ENCODE data around the gene HIP1R.

HIP1R gene

DNA sequence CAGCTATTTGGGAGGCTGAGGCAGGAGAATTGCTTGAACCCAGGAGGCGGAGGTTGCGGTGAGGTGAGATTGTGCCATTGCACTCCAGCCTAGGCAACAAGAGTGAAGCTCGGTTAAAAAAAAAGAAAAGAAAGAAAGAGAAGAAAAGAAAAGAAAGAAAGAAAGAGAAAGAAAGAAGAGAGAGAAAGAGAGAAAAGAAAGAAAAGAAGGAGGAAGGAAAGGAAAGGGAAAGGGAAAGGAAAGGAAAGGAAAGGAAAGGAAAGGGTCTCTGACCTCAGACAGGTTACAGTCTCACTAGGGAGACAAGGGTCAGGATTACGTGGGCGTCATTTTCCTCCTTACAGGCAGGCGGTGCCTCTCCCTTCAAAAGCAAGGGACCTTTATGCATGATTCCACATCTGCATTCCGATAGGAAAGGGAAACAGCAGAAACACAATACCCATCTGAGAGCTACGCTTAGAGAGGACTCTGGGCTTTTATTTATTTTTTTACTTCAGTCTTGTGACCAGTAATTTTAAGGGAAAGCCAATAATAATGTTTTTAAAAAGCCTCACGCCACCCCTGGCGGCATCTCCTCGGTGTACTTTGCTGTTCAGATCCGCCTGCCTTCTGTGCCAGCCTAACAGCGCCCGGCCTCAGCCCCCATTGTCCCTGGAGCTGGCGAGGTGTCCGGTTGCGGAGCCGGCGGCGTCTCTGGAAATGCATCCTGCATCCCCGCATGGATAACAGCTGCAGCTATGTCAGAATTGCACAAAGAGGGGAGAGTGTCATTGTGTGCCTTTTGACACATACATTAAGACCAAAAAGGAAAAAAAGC is 945 bp upstream of the HIP1R start:
- DNase-seq (ENCODE audit: low spot score) = no peak

DNA sequence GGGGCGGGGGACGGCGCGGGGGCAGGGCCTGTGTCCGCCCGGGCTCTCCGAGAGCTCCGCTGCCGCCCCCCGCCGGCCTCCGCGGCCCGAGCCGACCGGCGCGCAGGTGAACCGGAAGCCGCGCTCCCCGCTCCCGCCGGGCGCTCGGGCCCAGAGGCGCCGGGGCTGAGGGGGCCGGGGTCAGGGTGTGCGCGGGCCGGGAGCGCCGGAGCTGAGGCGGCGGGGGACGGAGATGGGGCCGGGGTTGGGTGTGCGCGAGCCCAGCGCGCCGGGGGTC is 431 bp downstream of the HIP1R start:
- DNase-seq (ENCODE audit: low spot score) = no peak

DNA sequence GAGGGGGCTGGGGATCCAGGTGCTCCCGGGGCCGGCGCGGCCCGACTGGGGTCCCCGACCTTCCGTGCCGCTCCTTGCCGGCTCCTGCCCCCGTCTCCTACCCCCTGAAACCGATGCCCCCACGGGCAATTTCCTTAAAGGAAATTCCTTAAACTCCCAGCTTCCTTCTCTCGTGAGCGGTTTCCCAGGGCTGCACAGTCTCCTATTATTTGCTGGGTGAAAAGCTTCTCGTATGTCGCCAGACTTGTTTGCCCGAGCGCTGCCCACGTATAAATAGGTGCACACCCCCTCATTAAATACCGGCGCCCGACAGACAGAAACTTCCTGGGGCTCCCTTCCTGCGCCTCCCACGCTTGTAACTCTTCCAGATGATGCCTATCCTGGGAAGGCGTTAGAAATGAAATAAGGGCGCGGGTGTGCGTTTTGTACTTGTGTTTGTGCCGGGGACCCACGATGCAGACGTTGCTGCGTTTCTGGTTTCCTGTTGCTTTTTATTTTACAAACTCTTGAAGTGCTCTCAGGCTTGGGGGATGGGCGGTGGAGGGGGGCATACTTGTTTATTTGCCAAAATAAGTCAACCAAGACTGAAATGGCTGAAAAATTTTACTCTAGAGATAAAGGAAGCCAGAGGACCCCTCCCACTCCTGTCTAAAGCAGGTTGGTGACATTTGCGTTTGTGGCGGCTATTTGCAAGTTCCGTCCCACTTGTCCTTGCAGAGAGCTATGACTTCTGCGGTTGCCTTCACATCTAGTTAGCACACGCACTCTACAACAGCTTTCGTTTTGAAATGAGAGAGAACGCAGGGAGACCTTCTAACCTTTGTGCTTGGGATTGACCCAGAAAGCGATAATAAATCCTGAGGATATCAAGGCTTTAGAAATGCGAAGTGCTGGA is 1.0 kb downstream of the HIP1R start:
- peak; percentile 53 for DNase-seq (ENCODE audit: low spot score)

DNA sequence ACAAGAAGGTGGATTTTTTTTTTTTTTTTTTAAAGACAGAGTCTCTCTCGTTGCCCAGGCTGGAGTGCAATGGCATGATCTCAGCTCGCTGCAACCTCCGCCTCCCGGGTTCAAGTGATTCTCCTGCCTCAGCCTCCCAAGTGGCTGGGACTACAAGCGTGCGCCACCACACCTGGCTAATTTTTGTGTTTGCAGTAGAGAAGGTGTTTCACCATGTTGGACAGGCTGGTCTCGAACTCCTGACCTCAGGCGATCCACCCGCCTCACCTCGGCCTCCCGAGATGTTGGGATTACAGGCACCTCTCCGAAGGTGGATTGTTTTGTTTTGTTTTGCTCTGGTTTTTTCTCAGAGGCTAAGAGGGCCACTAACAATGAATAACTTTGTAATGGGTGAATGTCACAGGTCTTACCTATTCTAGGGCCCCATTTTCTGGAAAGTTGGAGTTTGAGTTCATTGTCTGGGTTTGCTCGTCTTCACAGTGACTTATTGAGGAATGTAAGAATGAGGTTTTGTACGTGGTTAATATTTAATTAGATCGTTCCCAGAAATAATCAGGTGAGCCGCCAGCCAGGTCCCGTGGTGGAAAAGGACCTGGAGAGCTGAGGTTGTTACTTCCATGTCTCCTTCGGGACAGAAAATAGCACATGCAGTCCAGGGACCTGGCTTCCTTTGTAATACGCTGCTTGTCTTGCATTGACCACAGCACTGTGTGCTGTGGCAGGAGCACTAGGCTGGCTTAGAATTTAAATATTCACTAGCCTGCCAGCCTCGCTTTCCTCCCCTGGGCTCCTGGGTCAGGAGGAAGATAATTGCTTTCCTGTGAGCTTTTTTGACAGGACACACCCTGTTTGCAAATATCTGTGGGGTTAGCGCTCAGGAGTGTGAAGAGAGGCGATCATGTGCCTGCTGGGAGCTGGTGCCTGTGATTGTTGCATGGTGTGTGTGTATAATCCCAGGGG is 2.3 kb downstream of the HIP1R start:
- DNase-seq (ENCODE audit: low spot score) = no peak

DNA sequence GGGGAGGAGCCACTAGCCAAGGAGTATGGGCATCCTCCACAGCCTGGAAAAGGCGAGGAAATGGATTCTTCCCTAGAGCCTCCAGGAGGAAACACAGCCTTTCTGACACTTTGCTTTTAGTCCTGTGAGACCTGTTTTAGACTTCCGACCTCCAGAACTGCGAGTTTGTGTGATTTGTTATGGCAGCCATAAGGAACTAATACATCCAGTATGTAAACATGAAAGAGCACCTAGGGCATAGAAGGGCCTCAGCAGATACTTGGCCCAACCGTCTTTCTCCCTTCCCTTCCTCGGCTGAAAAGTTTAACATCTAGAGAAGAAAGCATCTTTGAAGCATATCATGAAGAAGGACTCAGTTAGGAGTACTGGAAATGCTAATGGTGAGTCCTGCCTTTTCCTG is 3.6 kb downstream of the HIP1R start:
- DNase-seq (ENCODE audit: low spot score) = no peak

DNA sequence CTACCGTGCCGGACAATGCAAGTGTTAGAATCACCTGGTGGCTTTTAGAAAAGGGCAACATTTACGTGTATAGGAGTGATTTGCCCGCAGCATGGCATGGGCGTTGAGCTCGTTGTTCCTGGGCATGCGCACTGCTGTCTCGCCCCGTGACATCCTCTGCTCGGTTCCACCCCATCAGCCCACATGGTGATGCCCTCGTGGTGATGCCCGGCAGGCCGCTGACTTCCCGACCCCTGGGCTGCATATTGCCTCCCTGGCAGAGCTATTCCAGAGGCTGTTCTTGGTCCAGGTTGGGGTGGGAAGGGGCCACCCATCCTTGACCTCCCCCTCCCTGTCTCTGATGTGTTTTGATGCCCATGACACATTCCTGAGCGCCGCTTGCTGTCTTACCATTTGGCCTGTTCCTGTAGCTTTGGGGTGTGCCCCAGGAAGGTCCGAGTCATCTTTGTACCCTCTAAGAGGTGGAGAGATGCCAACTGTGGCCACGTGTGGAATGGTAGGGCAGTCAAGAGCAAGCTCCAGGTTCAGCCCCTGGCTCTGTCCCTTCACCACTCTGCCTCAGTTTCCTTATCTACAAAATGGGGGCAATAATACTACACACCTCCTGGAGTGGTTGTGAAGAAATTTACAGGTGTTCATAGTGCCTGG is 4.8 kb downstream of the HIP1R start:
- DNase-seq (ENCODE audit: low spot score) = no peak

DNA sequence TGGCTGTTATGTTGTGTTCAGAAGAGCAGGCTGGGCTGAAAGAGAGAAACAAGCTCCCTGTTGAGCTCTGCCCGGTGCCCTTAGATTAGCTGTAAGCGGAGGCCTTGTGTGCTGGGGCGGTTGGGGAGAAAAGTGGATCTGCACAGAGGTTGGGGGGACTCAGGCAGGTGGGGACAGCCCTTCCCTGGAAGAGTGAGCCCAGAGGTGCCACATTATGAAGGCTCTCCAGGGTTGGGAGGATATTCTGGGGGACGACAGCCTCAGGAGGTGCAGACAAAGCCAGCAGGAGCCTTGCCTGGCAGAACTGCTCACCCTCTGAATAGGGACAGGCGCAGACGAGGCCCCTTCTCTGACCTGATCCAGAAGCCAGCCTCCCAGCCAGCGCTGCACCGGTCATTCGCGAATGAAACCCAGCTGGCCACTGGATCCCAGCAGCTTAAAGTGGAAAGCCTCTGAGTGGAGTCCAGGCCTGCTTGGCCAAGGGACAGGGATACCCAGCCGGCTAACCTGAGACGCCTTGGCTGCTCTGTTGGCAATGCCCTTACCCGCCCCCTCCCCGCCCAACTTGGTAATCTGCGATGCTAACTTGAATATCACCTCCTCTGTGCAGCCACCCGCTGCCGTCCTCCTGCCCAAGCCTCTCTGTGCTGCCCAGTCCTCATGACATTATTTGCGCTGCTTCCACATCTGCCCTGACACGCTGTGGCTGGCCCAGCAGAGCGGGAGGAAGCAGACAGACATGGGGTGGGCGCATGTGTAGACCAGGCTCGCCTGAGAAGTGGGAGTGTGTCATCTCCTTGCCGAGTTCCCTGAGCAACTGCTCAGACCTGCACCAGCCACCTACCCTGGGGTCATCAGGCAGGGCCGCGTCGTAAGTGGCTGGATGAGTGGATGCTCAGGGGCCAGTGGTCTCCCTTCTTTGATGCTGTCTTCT is 5.6 kb downstream of the HIP1R start:
- DNase-seq (ENCODE audit: low spot score) = no peak

DNA sequence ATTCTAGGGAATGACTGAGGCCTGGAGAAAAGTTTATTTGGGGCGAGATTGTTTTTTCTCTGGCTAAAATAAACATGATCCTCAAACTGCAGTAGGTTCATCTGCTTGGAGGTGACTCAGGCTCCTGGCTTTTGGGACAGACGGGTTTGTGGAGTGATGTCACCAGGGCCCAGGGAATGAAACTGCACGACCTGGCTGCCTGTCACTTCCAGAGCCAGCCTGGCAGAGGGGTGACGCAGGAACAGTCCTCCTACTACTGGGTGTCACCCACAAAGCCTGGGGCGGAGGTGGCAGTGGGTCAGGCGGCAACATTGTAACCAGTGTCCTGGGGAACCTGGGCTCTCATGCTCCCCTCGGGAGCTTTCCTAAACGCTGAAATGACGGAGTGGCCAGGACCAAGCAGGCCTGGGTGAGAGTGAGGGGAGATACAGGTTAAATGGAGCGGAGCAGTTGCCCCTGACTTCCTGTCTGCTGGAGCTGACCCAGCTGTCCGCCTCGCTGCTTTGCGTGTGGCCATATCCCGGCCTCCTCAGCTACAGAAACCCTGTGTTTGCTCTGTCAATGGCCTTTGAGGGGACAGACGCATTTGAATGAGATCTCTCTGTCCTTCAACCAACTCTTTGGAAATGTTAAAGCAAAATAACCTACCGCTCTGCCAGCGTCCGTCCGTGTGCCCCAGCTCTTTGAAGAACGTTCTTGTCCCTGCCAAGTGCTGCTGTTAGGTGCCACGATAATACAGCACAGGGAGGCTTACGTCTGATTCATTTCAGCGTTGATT is 6.5 kb downstream of the HIP1R start:
- DNase-seq (ENCODE audit: low spot score) = no peak

DNA sequence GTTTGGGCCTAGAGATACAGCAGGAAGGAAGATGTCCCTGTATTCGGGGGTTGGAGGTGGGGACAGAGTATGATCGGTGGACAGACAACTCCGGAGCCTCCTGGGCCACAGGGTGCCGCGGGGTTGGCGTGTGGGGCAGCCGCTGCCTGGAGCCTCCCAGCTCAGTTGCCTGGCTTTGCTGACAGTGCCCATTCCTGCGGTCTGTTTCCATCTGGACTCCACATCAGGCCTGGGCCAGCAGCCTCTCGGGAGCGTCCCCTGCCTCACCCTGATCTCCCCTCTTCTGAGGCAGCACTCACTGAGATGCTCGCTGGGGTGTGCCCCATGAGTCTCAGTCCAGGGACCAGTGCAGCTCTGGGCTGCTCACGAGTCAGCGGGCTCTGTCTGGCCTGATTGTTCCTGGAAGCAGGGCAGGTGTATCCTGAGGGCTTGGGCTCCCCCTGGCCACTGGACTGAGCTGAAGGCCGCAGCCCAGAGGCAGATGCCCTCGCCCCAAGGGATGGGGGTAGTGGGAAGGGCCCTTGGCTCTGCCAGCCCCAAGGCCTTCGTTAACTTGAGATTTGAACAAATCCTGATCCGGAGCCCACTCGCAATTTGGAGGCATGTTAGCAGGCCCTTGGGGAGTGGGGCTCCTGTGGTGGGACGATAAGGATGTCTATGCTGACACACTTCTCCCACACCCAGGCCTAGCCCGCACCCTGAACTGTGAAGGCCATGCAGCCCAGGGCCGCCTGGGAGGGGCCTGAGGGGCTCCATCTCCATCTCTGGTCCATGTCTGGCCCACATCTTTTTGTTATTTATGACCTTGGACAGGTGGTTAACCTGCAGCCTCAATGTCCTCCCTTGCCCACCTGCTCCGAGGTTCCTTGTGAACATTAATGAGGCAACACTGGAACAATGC is 7.5 kb downstream of the HIP1R start:
- no peak for DNase-seq (ENCODE audit: low spot score)

DNA sequence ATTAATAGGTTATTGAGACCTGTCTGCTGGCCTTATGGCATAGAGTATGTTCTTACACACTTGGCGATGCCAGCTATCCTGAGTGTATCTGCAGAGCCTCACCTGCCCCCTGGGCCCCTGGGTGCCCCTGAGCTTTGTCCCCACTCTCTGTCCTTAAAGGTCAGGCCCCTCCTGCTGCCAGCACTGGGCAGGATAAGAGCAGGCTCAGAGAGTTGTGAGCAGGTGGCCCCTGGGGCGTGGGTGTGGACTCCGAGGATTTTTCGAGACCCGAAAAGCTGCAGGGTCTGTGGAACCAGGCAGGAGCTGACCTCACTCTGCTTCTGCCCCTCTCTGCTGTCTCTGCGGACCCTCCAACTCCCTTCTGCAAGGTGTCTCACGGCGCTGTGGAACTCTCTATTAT is 8.2 kb downstream of the HIP1R start:
- DNase-seq (ENCODE audit: low spot score) = no peak

DNA sequence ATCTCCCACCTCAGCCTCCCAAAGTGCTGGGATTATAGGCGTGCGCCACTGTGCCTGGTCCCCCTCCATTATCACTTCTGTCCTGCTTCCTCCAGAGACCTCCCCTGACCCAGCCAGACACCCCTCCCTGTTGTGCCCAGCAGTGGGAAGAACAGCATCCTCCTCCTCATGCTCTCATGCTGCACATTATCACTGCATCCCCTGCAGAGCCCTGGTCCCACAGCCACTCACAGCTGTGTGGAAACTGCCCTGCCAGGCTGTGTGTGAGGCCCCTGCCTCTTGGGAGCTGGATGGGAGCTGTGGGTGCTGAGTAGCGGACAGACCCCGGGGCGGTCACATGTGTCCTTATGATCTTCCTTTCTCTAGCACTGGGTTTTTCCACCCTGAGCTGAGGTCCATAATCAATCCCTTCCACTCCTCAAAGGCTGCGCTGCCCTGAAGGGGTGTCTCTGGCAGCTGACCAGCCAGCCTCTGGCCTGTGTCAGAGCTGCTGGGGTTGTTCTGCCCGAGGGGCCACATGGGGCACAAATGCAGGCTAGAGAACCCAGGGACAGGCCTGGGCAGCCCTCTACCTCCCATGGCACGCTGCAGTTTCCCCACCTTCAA is 9.2 kb downstream of the HIP1R start:
- DNase-seq (ENCODE audit: low spot score) = no peak

DNA sequence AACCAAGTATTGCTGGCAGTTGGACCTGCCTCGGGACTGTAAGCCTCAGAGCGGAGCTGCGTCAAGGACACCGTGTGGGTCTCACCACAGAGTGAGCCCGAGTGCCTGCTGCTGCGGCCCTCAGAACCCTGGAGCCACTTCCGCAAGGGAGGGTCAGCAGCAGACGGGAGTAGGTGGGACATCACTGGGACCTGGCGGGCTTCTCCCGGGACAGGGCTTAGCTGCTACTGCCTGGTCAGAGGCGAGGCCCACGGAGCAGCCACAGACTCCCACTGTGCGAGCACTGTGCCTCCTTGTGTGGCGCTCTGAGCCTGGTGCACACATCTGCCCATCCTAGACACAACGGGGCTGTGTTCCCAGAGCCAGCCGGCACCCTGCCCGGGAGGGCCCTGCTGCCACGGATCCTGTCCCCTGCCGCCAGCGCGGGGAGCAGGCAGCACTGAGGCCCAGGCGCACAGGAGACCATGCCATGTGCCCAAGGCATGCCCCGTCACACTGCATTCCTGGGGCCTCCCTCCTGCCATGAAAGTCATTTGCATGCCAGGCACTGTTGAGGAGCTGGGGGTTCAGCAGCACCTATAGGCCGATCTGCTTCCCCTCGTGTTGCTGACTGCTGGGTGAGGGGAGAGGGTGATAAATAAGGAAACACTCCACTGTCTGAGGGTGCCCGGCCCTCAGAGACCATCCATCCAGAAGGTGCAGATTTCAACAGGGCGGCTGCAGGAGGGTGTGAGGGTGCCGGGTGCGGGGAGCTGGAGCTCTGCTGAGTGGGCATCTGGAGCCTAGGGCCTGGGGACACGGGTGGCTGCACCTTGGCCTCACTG is 10.0 kb downstream of the HIP1R start:
- DNase-seq (ENCODE audit: low spot score) = no peak

DNA sequence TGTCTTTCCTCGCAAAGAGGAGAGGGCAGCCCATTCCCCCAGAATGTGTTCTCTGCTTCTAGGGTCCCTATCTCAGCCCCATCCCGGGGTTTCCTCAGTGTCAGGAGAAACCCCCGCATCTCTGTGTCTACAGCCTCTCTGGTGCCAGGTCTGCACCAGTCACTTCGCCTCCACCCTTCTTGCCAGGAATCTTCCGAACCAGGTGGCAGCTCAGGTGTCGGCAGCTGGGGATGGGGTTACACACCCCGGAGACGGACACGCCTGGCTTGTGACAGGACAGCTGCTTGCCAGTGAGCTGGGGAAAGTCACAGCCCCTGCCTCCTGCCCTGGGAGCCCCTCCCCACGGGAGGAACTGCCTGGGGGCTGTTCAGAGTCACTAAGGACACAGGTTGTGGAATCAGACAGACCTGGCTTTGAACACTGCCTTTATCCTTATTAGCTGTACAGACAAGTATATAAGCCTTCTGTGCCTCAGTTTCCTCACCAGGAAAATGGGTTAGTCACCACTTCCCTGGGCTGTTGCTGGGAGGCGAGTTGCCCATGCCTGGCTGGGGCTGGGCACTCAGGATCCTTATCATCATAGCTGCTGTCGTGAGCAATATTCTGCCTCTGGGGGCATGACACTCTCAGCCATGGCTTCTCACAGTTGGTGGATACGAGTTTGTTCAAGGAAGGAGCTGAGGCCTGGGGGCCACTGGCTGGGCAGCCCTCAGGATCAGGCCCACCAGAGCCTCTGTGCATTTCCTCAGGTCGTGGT is 10.8 kb downstream of the HIP1R start:
- DNase-seq (ENCODE audit: low spot score) = no peak

DNA sequence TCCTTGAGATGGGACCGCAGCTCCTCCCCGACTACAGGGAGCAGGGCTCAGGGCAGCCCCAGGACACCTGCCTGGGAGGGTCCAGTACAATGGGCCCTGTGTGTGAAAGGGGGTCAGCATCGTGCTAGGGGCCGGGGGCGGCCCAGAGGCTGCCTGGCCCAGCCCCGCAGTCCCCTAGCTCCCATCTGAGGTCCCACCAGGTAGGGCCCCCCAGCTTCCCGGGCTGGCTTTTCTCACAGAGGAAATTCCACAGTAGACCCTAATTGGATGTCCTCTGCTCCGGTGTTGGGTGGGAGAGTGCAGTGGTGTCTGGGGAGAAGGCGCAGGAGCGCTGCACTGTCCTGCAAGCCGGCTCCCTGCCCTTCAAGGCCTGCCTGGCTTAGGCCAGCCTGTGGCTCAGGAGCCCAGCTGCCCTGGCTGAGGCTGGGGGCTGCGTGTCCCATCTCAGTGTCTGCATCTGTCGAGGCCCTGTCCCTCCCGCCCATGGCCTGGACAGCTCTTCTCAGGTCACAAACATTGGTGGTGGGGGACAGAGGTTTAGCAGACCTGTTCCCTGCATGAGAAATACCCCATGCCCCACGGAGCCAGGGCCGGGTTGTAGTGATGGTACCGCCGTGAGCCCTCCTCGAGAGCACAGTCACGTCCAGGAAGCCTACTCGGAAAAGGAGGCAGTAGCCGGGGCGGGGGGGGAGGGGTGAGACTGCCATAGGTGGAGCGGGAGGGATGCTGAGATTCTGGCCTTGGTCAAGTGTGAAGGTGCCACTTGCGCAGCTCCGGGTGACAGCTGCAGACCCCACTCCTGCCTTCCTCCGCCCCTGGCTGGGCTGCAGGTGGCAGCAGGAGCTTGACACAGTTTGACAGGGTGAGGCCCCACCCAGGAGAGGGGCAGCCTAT is 11.6 kb downstream of the HIP1R start:
- DNase-seq (ENCODE audit: low spot score) = no peak

DNA sequence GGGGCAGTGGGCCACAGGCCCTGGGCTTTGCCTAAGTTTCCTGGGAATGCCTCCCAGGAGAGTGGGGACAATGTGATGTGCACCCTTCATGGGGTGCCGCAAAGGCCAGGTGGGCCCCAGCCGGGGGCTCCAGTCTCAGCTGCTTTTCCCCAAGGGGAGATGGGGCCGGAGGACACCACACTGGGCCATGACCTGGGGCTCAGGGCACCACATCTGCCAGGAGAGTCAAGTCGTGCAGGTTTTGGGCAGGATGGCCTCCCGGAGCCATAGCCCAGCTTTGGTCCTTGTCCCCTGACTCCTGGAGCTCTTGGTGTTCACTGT is 12.2 kb downstream of the HIP1R start:
- no peak for DNase-seq (ENCODE audit: low spot score)

DNA sequence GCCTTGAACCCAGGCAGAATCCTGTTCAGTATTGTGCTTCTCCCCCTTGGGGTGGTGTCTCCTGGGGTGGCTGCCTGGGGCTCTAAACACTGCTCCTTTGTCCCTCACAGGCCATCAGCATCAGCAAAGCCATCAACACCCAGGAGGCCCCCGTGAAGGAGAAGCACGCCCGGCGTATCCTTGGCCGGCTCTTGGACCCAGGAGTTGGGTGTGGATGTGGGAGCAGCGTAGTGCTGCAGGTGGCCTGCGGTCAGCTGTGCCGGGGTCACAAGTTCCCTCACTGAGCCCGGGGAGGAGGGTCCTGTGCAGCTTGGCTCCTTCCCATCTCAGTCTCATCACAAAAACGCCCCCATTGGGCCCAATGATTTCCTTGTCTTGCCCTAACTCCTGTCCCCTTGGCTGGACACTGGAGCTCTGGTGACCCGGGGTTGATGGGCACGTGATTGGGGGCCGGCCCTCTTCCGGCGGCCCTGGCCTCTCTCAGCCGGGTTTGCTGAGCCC is 12.7 kb downstream of the HIP1R start:
- no peak for DNase-seq (ENCODE audit: low spot score)
